H1 (cell line): ENCODE measurements around the gene RAB7B. TPM values are rescaled to one million over a fixed set of nuclear protein-coding genes. Genes with fewer than 3 reads are reported as not detected.

Experiments used
- CTCF ChIA-PET: fragments of 300-600 bp; sonication (Branson Sonifier 250); formaldehyde crosslinking; loops from one replicate; lab custom pipeline; 2021; ENCODE audit not compliant: partially characterized antibody; lab: Charles Lee
- POLR2A ChIA-PET: fragments of 300-600 bp; sonication (Branson Sonifier 250); formaldehyde crosslinking; loops from one replicate; lab custom pipeline; 2021; ENCODE audit warnings: inconsistent platforms; ENCODE audit not compliant: partially characterized antibody; lab: Charles Lee
- DNase-seq, 2 experiments: peaks; one replicate each; pipeline versions ENCODE4 v3.0.0 to v3.0.0-alpha.2; 2010 to 2022; ENCODE audit warnings: low spot score in 2 of 2, low read depth in 1 of 2, mixed read lengths in 1 of 2
- FAIRE-seq: peaks from 2 replicates; lab custom pipeline; 2011; peaks lifted over from hg19 to GRCh38; lab: Jason Lieb, UNC
- H2AFZ ChIP-seq: 2 replicates; pipeline ENCODE4 v1.8.1; 2012; ENCODE audit warnings: low read length, inconsistent platforms
- H2AK5ac ChIP-seq: 2 replicates; pipeline ENCODE4 v1.6.1; 2013; ENCODE audit warnings: low read depth, low read length
- H2BK120ac ChIP-seq: replicated peaks from 2 replicates; pipeline ENCODE3; 2013; ENCODE audit warnings: low read depth, low read length, inconsistent platforms
- H2BK12ac ChIP-seq: 2 replicates; pipeline ENCODE4 v1.6.1; 2013; ENCODE audit warnings: low read depth, low read length
- H2BK15ac ChIP-seq: 2 replicates; pipeline ENCODE4 v1.6.1; 2013; ENCODE audit warnings: low read length
- H2BK20ac ChIP-seq: 2 replicates; pipeline ENCODE4 v1.6.1; 2013; ENCODE audit warnings: low read length
- H2BK5ac ChIP-seq: 2 replicates; pipeline ENCODE4 v1.6.1; 2013; ENCODE audit warnings: low read depth, low read length
- H3K14ac ChIP-seq: 2 replicates; pipeline ENCODE4 v1.6.1; 2013; ENCODE audit warnings: inconsistent platforms; ENCODE audit not compliant: insufficient read length
- H3K18ac ChIP-seq: 2 replicates; pipeline ENCODE4 v1.6.1; 2013; ENCODE audit warnings: low read length; ENCODE audit errors: extremely low read depth
- H3K23ac ChIP-seq: 2 replicates; pipeline ENCODE4 v1.6.1; 2013; ENCODE audit warnings: inconsistent platforms; ENCODE audit not compliant: insufficient read length
- H3K23me2 ChIP-seq: 2 replicates; pipeline ENCODE4 v1.6.1; 2013; ENCODE audit warnings: low read depth, low read length
- H3K27ac ChIP-seq: 2 replicates; pipeline ENCODE4 v1.6.1; 2011; ENCODE audit warnings: low read depth, low read length, inconsistent platforms
- H3K27me3 ChIP-seq, 4 experiments: replicated peaks in 1 of 4; 1 replicate in 1 of 4; 2 replicates in 3 of 4; pipeline versions ENCODE4 v1.6.1 to v1.8.1; 2011 to 2013; ENCODE audit warnings: low read length in 3 of 4, mild to moderate bottlenecking in 3 of 4, inconsistent platforms in 2 of 4, mixed read lengths in 2 of 4, moderate library complexity in 1 of 4; ENCODE audit not compliant: control insufficient read depth in 3 of 4, insufficient read depth in 3 of 4; ENCODE audit errors: extremely low read depth in 1 of 4
- H3K36me3 ChIP-seq, 4 experiments: 2 replicates each; pipeline versions ENCODE4 v1.6.1 to v1.8.1; 2011 to 2013; ENCODE audit warnings: mild to moderate bottlenecking in 4 of 4, low read length in 3 of 4, moderate library complexity in 2 of 4, control low read depth in 1 of 4, inconsistent platforms in 1 of 4; ENCODE audit not compliant: insufficient read depth in 4 of 4, control insufficient read depth in 2 of 4
- H3K4ac ChIP-seq: replicated peaks from 2 replicates; pipeline ENCODE3; 2013; ENCODE audit warnings: low read length, low read depth, mixed read lengths, inconsistent platforms; ENCODE audit not compliant: insufficient read length
- H3K4me1 ChIP-seq, 4 experiments: replicated peaks in 1 of 4; 1 replicate in 1 of 4; 2 replicates in 3 of 4; pipeline versions ENCODE4 v1.6.1 to v1.8.1; 2011 to 2013; ENCODE audit warnings: low read length in 3 of 4, inconsistent platforms in 2 of 4, mixed read lengths in 1 of 4; ENCODE audit not compliant: insufficient read depth in 4 of 4, control insufficient read depth in 3 of 4
- H3K4me2 ChIP-seq, 2 experiments: 2 replicates each; pipeline versions ENCODE4 v1.6.1 to v1.8.1; 2011 to 2013; ENCODE audit warnings: low read depth in 2 of 2, low read length in 2 of 2, control low read depth in 1 of 2, inconsistent platforms in 1 of 2, mild to moderate bottlenecking in 1 of 2; ENCODE audit not compliant: insufficient read depth in 1 of 2
- H3K4me3 ChIP-seq, 4 experiments: fragments of 200-600, 300-600 bp in 1 of 4; sonication (generic), shearing (Covaris generic), sonication (Bioruptor Twin) in 1 of 4; 2 replicates each; pipeline versions ENCODE4 v1.5.1 to v1.8.1; 2011 to 2016; ENCODE audit warnings: low read length in 4 of 4, low read depth in 3 of 4, control low read depth in 2 of 4, inconsistent platforms in 2 of 4, mild to moderate bottlenecking in 2 of 4, mixed read lengths in 1 of 4, moderate library complexity in 1 of 4; ENCODE audit not compliant: insufficient read depth in 2 of 4; ENCODE audit errors: extremely low read depth in 1 of 4
- H3K56ac ChIP-seq: replicated peaks from 2 replicates; pipeline ENCODE3; 2013; ENCODE audit warnings: low read depth, mild to moderate bottlenecking, mixed read lengths, low read length, inconsistent platforms; ENCODE audit not compliant: insufficient read length
- H3K79me1 ChIP-seq: 2 replicates; pipeline ENCODE4 v1.6.1; 2013; ENCODE audit warnings: low read depth, low read length, control low read depth
- H3K79me2 ChIP-seq, 2 experiments: 2 replicates each; pipeline versions ENCODE4 v1.6.1 to v1.8.1; 2012 to 2013; ENCODE audit warnings: low read length in 2 of 2, mild to moderate bottlenecking in 2 of 2, inconsistent platforms in 1 of 2; ENCODE audit not compliant: insufficient read depth in 2 of 2, control insufficient read depth in 1 of 2
- H3K9ac ChIP-seq, 4 experiments: replicated peaks in 1 of 4; 1 replicate in 1 of 4; 2 replicates in 3 of 4; pipeline versions ENCODE4 v1.6.1 to v1.8.1; 2011 to 2013; ENCODE audit warnings: low read depth in 3 of 4, low read length in 3 of 4, control low read depth in 2 of 4, mild to moderate bottlenecking in 2 of 4, moderate library complexity in 2 of 4, inconsistent platforms in 1 of 4; ENCODE audit errors: extremely low read depth in 1 of 4
- H3K9me3 ChIP-seq, 2 experiments: 2 replicates each; pipeline versions ENCODE4 v1.6.1 to v1.8.1; 2012 to 2013; ENCODE audit warnings: mild to moderate bottlenecking in 2 of 2, moderate library complexity in 2 of 2, control low read depth in 1 of 2, inconsistent platforms in 1 of 2, low read depth in 1 of 2, low read length in 1 of 2, mixed read lengths in 1 of 2; ENCODE audit not compliant: insufficient read depth in 2 of 2
- H4K20me1 ChIP-seq, 2 experiments: replicated peaks in 1 of 2; 2 replicates each; pipeline versions ENCODE3 to v1.8.1; 2011 to 2013; ENCODE audit warnings: inconsistent platforms in 2 of 2, low read length in 2 of 2, mild to moderate bottlenecking in 1 of 2; ENCODE audit not compliant: insufficient read depth in 2 of 2, control insufficient read depth in 1 of 2
- H4K5ac ChIP-seq: 2 replicates; pipeline ENCODE4 v1.6.1; 2013; ENCODE audit warnings: low read length, low read depth, mixed read lengths, inconsistent platforms; ENCODE audit not compliant: insufficient read length
- H4K8ac ChIP-seq: 2 replicates; pipeline ENCODE4 v1.8.0; 2013; ENCODE audit warnings: mild to moderate bottlenecking, moderate library complexity, low read length, inconsistent platforms; ENCODE audit not compliant: insufficient read depth; ENCODE audit errors: extremely low read depth
- H4K91ac ChIP-seq: replicated peaks from 2 replicates; pipeline ENCODE3; 2013; ENCODE audit warnings: low read length, mixed read lengths, inconsistent platforms; ENCODE audit not compliant: insufficient read length
- CTBP2 ChIP-seq: IDR thresholded peaks from 2 replicates; pipeline ENCODE4 v1.7.0; 2011; ENCODE audit warnings: borderline replicate concordance, mild to moderate bottlenecking, moderate library complexity, mixed read lengths, low read length; ENCODE audit not compliant: insufficient read depth, insufficient read length
- EGR1 ChIP-seq: IDR thresholded peaks from 2 replicates; pipeline ENCODE4 v1.6.1; 2011; ENCODE audit warnings: low read depth, low read length, borderline replicate concordance
- JUN ChIP-seq: IDR thresholded peaks from 2 replicates; pipeline ENCODE4 v1.6.1; 2011; ENCODE audit warnings: low read depth, mild to moderate bottlenecking, improper control_type of control experiment, low read length
- NANOG ChIP-seq: IDR thresholded peaks from 2 replicates; pipeline ENCODE4 v1.6.1; 2011; ENCODE audit warnings: low read length, low read depth, mild to moderate bottlenecking, inconsistent platforms; ENCODE audit not compliant: insufficient read depth, poor library complexity, severe bottlenecking
- PHF8 ChIP-seq: fragments of 200-600 bp; sonication (generic); conservative IDR thresholded peaks from 2 replicates; pipeline ENCODE4 v1.7.1; 2012; ENCODE audit warnings: low read depth, mild to moderate bottlenecking, inconsistent platforms, low read length, moderate library complexity
- RAD21 ChIP-seq, 2 experiments: IDR thresholded peaks in 1 of 2; conservative IDR thresholded peaks in 1 of 2; 2 replicates each; pipeline ENCODE4 v1.6.1; 2011; ENCODE audit warnings: low read depth in 2 of 2, low read length in 2 of 2, improper control_type of control experiment in 1 of 2, inconsistent platforms in 1 of 2, mild to moderate bottlenecking in 1 of 2, moderate library complexity in 1 of 2
- SIN3A ChIP-seq, 2 experiments: IDR thresholded peaks in 1 of 2; conservative IDR thresholded peaks in 1 of 2; 2 replicates each; pipeline ENCODE4 v1.6.1; 2011 to 2012; ENCODE audit warnings: low read length in 2 of 2, improper control_type of control experiment in 1 of 2, low read depth in 1 of 2, mild to moderate bottlenecking in 1 of 2
- SP1 ChIP-seq: IDR thresholded peaks from 2 replicates; pipeline ENCODE4 v1.6.1; 2011; ENCODE audit warnings: low read depth, low read length
- SP2 ChIP-seq: IDR thresholded peaks from 2 replicates; pipeline ENCODE4 v1.6.1; 2012; ENCODE audit warnings: mild to moderate bottlenecking, low read length, inconsistent platforms
- SRF ChIP-seq: IDR thresholded peaks from 2 replicates; pipeline ENCODE4 v1.6.1; 2011; ENCODE audit warnings: mild to moderate bottlenecking, low read depth, low read length, moderate library complexity
- TAF1 ChIP-seq: IDR thresholded peaks from 2 replicates; pipeline ENCODE4 v1.6.1; 2011; ENCODE audit warnings: mild to moderate bottlenecking, low read depth, low read length
- TAF7 ChIP-seq: optimal IDR thresholded peaks from 2 replicates; pipeline ENCODE3; 2011; ENCODE audit warnings: low read depth, mild to moderate bottlenecking, inconsistent platforms, low read length, moderate library complexity, borderline replicate concordance
- WGBS, 2 experiments: shearing (Covaris generic) in 1 of 2; methylation state at CpG; one replicate each; pipeline versions ENCODE4 v1.1.6 to v1.1.7; 2013 to 2015; ENCODE audit warnings: low lambda C conversion rate in 2 of 2, mixed read lengths in 2 of 2, inconsistent platforms in 1 of 2, low coverage in 1 of 2, missing lambda C conversion rate in 1 of 2; ENCODE audit not compliant: insufficient replicate concordance in 2 of 2, insufficient coverage in 1 of 2, insufficient read length in 1 of 2; ENCODE audit errors: extremely low coverage in 1 of 2, missing lambda C conversion rate in 1 of 2; 5-methylcytosine and 5-hydroxymethylcytosine counted together
- polyA plus RNA-seq, 7 experiments: library from polyadenylated mRNA; depleted of rRNA in 3 of 7; stranded (reverse) in 5 of 7; unstranded in 2 of 7; fragments of >200 nt in 5 of 7; fragments of 200-250 nt in 2 of 7; gene quantifications; 1 replicate in 5 of 7; 2 replicates in 1 of 7; 4 replicates in 1 of 7; pipeline versions ENCODE4 v1.2.1 to v1.2.3, GENCODE V29; 2011 to 2013; ENCODE audit warnings: missing spikeins in 2 of 7, mixed read lengths in 2 of 7
- total RNA-seq: library from RNA; stranded (reverse); fragmentation: NEBNext Ultra II Directional; extraction: Animal tissue kit (Norgen Biotek cat#: 25700); gene quantifications from 2 replicates; pipeline ENCODE4 v1.2.1, GENCODE V29; 2021
- TF ChIP-seq, protein P1 (sequence below): IDR thresholded peaks from 2 replicates; pipeline ENCODE4 v1.6.1; 2011; ENCODE audit warnings: low read length, improper control_type of control experiment

RAB7B gene
- total and polyA plus RNA-seq, 2 of the 8 experiments (the other 6 are each of a cell fraction or from before 2014, with no cell fraction given), result 0.05 TPM; not detected in 1

DNA sequence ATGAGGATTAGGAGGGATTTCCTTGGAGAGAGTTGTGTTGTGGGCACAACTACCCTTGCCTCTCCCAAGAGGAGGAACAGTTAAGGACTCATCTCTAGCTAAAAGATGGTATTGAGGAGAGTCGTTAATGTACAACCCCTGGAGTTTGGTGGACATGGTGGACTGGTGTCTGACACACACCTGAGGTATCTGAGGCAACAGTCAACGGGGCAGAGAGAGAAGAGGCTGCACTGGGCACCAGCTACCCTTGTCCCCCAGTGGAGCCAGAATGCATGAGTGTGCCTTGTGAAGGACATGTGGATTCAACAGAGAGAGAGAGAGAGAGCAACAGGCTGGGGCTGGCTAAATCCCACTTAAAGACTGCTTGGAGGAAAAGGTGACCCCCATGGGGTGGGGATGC lies 13.0 kb downstream of the RAB7B start:
- POLR2A ChIA-PET, result no interaction called here
- FAIRE-seq (no peak), DNase-seq (no peak)
- CTCF ChIA-PET, result interaction anchor here (0.6 to 4.5 kb wide), 11 partner anchors 9 to 489 kb away, joined by 3 to 23 read pairs (median 3); partner anchors contain the start of gene RAB7B
- H3K79me1 ChIP-seq, result no peaks in the 10 kb centered on the region
- no peak overlapping the region for H2BK15ac ChIP-seq
- H3K14ac ChIP-seq, result no peak overlapping the region
- H3K23me2 ChIP-seq, result no peaks in the 10 kb centered on the region
- H3K4me3 ChIP-seq, result no peak overlapping the region
- H3K56ac ChIP-seq, result no peak overlapping the region
- H4K20me1 ChIP-seq, result no peaks in the 10 kb centered on the region
- H2BK5ac ChIP-seq, result no peak overlapping the region
- H3K4me2 ChIP-seq, result no peak overlapping the region
- no peak overlapping the region for H4K8ac ChIP-seq
- H2BK20ac ChIP-seq, result no peak overlapping the region
- H2AFZ ChIP-seq, result no peak overlapping the region
- H3K9ac ChIP-seq, result no peak overlapping the region
- H2BK120ac ChIP-seq, result no peak overlapping the region
- H3K79me2 ChIP-seq, result no peaks in the 10 kb centered on the region
- H3K27me3 ChIP-seq, result no peaks in the 10 kb centered on the region
- H3K9me3 ChIP-seq, result no peaks in the 10 kb centered on the region
- no peak overlapping the region for H4K91ac ChIP-seq
- no peak overlapping the region for H2BK12ac ChIP-seq
- no peak overlapping the region for H3K27ac ChIP-seq
- H3K4me1 ChIP-seq, result peaks cover 0 to 4% (median 1%) of the 10 kb centered on the region in 4 experiments; a peak in 2 of 7 replicates
- no peak overlapping the region for H3K23ac ChIP-seq
- H3K18ac ChIP-seq, result no peak overlapping the region
- H4K5ac ChIP-seq, result no peak overlapping the region
- H3K4ac ChIP-seq, result no peak overlapping the region
- no peak overlapping the region for H2AK5ac ChIP-seq
- WGBS, 2 experiments, result 85% methylated on average over 2 of the region's 2 CpGs; no CpG with 5 or more reads in 1 of the 2 experiments
- no peaks in the 10 kb centered on the region for H3K36me3 ChIP-seq
- TF ChIP-seq RAD21 (IDR thresholded peaks at IDR 0.05 in 1 of 2, conservative IDR thresholded peaks at IDR 0.05 in 1 of 2; ENCODE audit: low read depth in 2 of 2, low read length in 2 of 2), result no peak
- TF ChIP-seq TAF1, result no peak
- TF ChIP-seq, protein P1, sequence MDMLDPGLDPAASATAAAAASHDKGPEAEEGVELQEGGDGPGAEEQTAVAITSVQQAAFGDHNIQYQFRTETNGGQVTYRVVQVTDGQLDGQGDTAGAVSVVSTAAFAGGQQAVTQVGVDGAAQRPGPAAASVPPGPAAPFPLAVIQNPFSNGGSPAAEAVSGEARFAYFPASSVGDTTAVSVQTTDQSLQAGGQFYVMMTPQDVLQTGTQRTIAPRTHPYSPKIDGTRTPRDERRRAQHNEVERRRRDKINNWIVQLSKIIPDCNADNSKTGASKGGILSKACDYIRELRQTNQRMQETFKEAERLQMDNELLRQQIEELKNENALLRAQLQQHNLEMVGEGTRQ, result no peak
- TF ChIP-seq SP2, result no peak
- no peak for TF ChIP-seq EGR1
- TF ChIP-seq PHF8, result no peak
- no peak for TF ChIP-seq SP1
- no peak for TF ChIP-seq JUN
- TF ChIP-seq CTBP2, result no peak
- no peak for TF ChIP-seq TAF7
- no peak for TF ChIP-seq NANOG
- TF ChIP-seq SIN3A (conservative IDR thresholded peaks at IDR 0.05 in 1 of 2, IDR thresholded peaks at IDR 0.05 in 1 of 2; ENCODE audit: low read depth in 1 of 2, low read length in 2 of 2), result no peak
- no peak for TF ChIP-seq SRF
